Activated T-cell treated with anti-CD3 and anti-CD28 coated beads, Interleukin-2, amount 50 U/mL, for 1 hour (primary cell): ENCODE measurements around the gene SLC46A3.

Source experiments
- DNase-seq: peaks from one replicate; pipeline ENCODE4 v3.0.0-alpha.2; 2020

The SLC46A3 gene

DNA sequence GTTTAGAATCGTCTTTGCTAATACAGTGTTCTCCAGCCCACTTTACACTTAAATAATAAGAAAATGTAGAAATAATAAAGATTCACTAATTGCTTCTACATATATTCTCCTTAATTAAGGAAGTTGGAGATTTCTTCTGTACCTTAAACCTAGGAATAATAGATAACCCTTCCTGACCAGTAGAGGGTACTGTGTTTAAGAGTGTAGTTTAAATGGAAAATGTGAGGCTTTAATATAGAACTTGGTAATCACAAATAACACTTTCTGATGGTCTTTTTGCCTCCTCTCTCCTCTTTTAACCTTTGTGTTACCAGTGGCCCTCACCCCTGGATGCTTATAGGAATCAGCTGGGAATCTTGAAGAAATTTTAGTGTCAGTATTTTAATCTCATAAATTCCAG, 39.1 kb downstream of the SLC46A3 start:
- no peak for DNase-seq

DNA sequence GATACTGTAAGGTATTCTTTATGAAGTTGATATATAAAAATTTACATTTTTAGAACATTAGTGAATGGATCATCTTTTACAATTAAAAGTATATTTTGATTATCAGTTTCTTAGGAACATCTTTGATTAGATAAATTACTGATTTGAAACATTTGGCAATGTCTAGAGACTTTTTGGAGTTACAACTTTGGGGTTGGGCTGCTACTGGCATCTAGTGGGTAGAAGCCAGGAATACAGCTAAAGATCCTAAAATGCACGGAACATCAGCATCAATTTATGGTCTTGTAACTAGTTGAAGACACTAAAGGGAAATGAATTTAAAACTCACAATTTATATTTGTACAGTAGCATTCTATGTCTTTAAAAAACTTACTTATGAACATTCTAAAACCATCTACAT, 40.0 kb downstream of the SLC46A3 start:
- no peak for DNase-seq

DNA sequence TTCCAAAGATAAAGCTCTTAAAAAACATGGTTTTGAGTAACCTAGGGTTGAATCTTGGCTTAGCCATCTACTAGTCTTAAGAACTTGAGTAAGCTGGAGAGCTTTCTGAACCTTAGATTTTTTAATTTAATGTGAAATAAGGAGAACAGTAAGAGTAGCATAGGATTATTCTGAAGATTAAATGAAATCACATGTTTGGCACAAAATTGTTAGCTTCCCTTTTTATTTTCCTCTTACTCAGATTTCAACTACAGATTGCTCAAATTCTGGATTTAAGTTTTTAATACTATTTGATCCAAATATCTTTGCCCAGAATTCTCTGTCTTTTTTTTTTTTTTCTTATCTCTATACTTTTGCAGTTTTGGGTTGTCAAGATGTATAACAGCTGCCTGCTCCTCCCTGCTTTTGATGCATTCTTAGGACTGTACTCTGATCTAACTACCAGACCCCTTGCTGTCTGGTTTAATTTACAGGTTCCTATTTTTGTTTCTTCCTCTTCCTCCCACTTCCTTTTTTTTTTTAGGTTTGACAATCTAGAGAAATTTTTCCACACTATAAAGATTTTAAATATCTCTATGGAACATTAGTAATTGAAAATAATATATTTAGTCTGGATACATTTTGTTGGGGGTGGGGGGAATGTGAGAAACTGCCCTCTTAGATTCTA, 47.5 kb downstream of the SLC46A3 start:
- no peak for DNase-seq

DNA sequence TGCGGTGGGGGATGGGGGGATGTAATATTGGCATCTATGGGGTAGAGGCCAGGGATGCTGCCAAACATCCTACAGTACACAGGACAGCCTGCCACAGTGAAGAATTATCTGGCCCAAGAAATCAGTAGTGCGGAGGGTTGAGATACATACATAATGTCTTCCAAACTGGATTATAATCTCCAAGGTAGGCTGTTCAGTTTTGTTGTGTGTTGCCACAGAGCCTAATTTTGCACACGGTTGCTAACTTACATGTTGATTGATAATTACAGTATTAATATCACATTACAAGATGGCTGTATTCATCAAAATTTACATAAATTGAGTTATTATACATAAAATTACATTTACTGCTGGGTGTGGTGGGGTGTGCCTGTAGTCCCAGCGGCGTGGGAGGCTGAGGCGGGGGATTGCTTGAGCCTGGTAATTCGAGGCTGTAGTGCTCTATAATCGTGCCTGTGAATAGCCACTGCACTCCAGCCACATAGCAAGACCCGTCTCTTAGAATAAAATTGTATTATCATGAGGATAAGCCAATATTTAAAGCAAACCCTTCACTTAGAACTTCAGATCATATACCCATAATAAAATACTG, 51.8 kb downstream of the SLC46A3 start:
- no peak for DNase-seq

DNA sequence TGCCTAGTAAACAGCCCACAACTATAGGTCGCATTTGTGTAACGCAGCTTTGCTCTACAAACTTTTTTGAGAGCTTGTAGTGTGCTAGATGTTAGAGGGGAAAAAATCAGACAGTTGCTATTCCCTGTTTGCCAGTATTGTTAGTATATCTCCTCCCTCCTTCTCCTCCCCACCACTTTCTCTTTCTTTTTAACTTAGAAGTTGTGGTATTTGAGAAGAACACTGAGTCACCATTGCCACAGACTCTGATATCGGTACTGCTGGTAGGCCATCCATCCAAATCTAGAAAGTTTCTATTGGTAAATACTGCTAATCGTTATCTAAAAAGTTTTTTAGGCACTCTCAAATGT, 59.2 kb downstream of the SLC46A3 start:
- DNase-seq: no peak

DNA sequence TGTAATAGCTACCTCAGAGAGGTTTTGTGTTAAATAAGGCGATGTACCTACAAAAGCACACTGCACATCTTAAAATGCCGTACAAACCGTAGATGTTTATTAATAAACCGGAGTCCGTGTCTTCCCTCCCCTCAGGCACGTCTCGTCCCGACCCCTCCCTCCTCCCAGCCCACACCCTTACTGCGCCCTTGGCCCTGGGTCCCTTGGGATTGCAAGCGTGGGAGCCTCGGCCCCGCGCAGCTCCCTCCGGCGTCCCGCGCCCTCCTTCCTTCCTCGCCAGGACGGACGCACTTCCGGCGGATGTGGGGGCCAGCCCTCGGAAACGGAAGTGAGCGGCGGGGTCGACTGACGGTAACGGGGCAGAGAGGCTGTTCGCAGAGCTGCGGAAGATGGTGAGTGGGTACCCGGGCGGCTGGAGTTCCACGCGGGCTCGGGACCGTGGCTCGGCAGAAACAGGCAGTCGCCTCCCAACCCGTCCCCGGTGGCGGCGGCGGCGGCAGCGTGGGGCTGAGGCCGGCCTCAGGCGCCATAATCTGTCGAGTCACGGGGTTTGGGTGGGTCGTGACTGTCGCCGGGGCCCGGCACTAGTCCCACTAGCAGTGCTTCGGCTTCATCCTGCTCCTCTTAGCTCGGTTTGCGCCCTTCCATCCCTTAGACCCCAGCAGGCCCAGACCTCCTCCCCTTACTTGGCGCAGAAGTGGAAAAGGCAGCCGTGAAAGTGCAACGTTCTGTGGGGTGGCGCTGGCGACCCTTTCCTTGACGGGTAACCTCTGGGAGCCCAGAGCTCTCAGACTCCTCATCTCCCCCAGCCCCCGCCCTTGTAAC, 59.8 kb downstream of the SLC46A3 start, which contains the start of gene POMP:
Gene POMP, plus strand, starts transcription at position 335 of the 825 bp plus-strand sequence. Its CDS starts 55 bp downstream, at position 390.
- DNase-seq: peak; percentile 90

DNA sequence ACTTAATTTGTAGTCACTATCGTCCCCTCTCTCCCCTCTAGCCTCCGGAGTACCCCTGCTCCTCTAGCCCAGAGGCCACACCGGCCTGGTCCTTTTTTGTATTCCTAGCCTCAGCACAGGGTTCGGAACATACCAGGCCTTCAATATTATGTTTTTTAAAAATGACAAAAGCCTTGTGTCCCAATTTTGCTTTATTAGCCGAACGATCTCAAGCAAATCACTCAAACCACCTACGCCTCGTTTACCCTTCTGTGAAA, 60.3 kb downstream of the SLC46A3 start:
- DNase-seq: peak; percentile 24

DNA sequence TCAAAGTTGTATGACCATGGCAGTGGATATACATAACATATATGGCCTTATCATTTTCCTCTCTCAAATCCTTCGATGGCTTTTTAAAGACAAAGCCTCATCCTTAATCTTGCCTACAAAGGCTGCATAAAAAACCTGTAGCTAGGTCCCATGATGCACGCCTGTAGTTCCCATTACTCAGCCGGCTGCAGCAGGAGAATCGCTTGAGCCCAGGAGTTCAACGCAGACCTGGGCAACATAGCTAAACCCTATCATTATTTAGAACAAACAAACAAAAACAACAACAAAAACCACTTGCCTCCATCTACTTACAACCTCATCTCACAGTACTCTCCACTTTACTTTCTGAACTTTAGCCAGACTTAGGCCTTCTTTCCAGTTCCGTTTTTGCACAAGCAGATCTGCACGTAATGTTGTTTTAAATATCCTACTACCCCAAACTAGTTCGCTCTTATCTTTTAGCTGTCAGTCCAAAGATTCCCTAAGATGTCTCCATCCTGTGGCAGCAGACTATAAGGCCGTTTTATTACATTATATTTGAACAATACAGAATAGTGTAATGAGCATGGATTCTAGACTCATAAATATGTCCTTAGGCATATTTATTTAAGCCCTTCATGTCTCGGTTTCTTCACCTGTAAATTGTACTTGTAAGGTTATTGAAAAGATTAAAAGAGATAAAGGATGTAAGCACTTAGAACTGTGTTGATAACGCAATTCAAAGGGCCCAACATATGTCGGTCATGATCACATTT, 60.8 kb downstream of the SLC46A3 start:
- no peak for DNase-seq

DNA sequence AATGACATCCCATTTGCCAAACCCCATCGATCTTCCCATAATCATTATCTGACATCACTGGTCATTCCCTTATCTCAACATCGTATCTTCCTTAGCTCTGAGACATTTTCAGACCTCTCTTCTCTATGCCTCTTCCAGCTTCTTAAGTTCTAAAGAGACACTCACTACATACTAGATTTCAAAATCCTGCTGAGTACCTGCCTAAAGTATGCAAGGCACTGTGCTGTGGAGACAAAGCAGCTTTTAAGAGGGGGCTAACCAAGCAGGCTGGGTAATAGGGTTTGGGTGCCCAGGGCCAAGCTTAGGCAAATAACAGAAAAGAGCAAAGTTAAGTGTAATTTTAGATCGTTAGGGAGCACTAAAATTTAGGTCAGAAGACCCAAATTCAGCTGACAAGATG, 63.2 kb downstream of the SLC46A3 start:
- DNase-seq: no peak

DNA sequence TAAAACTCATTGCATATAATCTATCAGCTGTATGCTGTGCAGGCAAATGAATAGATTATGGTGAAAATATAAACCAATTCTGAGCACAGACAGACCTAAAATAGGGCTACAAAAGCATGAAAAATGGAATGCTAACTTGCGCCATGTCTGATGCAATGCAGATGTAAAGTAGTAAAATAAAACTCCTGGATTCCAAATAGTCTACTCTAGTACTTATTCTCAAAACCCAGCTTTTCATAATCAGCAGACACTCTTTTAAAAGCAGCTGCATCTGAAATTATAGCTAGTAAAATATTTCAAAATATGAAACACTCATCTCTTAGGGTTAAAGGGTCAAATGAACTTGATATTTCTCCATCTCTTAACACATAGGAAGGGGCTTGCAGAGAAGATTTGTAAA, 64.5 kb downstream of the SLC46A3 start:
- DNase-seq: no peak

DNA sequence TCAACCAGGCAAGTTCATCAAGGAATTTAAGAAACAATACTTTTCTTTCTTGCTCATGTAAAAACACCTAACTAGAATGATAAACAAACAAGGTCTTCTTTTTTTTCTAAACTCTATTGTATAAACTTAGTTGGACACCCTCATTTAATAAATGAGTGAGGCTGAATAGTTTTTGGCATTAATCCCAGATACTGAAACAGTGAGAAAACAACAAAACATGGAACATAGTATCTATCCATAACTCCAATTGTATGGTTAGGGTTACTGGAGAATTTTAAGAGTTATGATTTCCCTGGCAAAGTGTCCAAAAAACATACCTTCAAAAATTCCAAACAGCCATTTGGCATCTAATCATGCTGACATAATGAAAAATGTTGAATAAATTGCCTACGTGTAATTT, 65.7 kb downstream of the SLC46A3 start:
- DNase-seq: no peak

DNA sequence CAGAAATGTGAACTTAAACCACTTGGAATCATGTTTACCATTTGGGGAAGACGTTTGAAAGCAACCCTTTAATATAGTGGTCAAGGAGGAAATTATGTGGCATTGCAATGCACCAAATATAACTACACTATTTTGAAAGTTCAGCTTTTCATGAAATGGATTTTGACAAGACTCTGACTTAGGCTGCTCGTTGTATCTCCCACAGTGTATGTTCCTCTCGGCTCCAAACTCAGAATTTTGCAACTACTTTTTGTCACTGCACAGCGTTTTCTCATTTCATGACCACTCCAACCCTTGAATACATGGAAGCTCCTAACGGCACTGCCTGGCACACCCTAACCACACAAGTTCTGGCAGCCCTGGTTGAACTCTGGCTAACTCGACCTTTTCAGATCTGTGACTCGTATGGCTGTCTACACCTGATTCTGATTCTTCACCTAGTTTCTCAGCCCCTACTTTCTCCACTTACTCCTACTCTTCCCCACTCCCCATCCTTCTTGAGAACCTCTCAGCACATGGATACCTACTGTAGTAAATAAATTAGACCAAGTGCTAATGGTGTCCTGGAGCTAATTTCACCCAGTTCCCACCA, 66.9 kb downstream of the SLC46A3 start:
- DNase-seq: no peak

DNA sequence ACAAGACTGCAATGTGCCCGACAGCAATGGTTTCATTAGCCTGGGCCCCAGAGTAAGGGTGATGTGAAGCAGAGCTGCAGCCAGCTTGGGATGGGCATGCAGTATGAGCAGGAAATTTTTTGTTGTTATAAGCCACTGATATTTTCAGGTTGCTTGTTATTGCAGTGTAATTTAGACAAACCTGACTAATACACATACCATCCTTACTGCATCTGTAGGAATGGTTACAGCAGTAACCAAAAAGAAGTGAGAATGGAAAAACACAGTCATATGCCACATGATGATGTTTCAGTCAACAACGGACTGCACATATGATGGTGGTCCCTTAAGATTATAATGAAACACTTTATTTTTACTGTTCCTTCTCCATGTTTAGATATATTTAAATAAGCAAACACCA, 68.5 kb downstream of the SLC46A3 start:
- no peak for DNase-seq
